ENCODE data around the gene FANCB. TPM values are rescaled to one million over a fixed set of nuclear protein-coding genes. Genes with fewer than 3 reads are reported as not detected.

The FANCB gene
- total and polyA plus RNA-seq, 2 of the 4 experiments (the other 2 are of a cell fraction), result 2.5 to 7.7 TPM

DNA sequence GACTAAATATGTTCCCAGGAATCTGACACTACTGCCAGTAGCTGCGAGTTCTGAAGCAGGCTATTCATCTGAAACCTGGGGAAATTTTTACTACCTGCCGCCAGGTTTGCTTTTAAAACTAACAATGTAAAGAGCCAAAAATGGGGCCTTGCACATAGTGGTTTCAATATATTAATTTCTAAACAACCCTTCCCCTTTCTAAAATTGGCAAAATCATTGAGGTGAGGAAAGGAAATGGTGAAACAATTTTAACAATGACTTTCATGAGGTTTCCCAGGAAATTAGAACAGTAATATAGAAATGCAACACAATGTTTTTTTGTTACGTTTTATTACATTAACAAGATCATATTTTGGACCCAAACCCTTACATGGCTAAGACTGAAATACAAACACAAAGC, 21.3 kb downstream of the FANCB start:
- no CpG with 5 or more reads among the region's 3 CpGs for WGBS, 2 experiments (ENCODE audit: extremely low coverage in 2 of 2, insufficient read length in 1 of 2)

More for the DNA sequence above, 21.3 kb downstream of the FANCB start:
- no peak overlapping the region for H2AK5ac ChIP-seq (ENCODE audit: low read depth, low read length)
- ChIA-PET POLR2A (ENCODE audit: unreplicated experiment) (no interaction called here), CTCF (interaction anchor here (0.7 kb wide), 1 partner anchor 1319 kb away, joined by 3 read pairs; no protein-coding TSS in a partner anchor)
- H3K9ac ChIP-seq (ENCODE audit: low read depth, low read length), result no peak overlapping the region
- no peaks in the 10 kb centered on the region for H3K4me1 ChIP-seq (ENCODE audit: control insufficient read depth, insufficient read depth, low read length)
- no peak overlapping the region for H2BK20ac ChIP-seq (ENCODE audit: low read depth, low read length)
- no peak for TF ChIP-seq CEBPB (IDR thresholded peaks at IDR 0.05; ENCODE audit: low read depth, low read length)
- no peak for TF ChIP-seq CHD1 (IDR thresholded peaks at IDR 0.05; ENCODE audit: low read depth, low read length)
- TF ChIP-seq RAD21 (IDR thresholded peaks at IDR 0.05; ENCODE audit: low read length), result no peak
- TF ChIP-seq, protein P1, sequence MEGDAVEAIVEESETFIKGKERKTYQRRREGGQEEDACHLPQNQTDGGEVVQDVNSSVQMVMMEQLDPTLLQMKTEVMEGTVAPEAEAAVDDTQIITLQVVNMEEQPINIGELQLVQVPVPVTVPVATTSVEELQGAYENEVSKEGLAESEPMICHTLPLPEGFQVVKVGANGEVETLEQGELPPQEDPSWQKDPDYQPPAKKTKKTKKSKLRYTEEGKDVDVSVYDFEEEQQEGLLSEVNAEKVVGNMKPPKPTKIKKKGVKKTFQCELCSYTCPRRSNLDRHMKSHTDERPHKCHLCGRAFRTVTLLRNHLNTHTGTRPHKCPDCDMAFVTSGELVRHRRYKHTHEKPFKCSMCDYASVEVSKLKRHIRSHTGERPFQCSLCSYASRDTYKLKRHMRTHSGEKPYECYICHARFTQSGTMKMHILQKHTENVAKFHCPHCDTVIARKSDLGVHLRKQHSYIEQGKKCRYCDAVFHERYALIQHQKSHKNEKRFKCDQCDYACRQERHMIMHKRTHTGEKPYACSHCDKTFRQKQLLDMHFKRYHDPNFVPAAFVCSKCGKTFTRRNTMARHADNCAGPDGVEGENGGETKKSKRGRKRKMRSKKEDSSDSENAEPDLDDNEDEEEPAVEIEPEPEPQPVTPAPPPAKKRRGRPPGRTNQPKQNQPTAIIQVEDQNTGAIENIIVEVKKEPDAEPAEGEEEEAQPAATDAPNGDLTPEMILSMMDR (conservative IDR thresholded peaks at IDR 0.05; ENCODE audit: low read depth, low read length), result no peak
- no peak for TF ChIP-seq BHLHE40 (IDR thresholded peaks at IDR 0.05; ENCODE audit: low read depth, low read length)
- no peak for TF ChIP-seq NFE2L2 (IDR thresholded peaks at IDR 0.05; ENCODE audit: low read depth, low read length)
- no TSS peak for BruUV-seq (replicated peaks)
- H3K4ac ChIP-seq (ENCODE audit: low read depth, low read length), result no peak overlapping the region
- H4K5ac ChIP-seq (ENCODE audit: low read depth, low read length), result no peak overlapping the region
- H3K18ac ChIP-seq (ENCODE audit: low read depth, low read length), result no peak overlapping the region
- in situ Hi-C loops (cut with MboI; ENCODE audit: low sequenced_read_pairs), result no loop called here
- no peak overlapping the region for H4K91ac ChIP-seq (ENCODE audit: insufficient read depth, low read depth, low read length)
- H3K9me3 ChIP-seq (ENCODE audit: control insufficient read depth, insufficient read depth, low read length), result no peaks in the 10 kb centered on the region
- H3K56ac ChIP-seq (ENCODE audit: extremely low read depth, insufficient read depth, low read length), result no peak overlapping the region
- H4K8ac ChIP-seq (ENCODE audit: low read depth in 2 of 2, low read length in 2 of 2), result no peak overlapping the region
- H2BK120ac ChIP-seq (ENCODE audit: low read depth, low read length), result no peak overlapping the region
- no peak overlapping the region for H2BK15ac ChIP-seq (ENCODE audit: low read depth, low read length)
- H3K27ac ChIP-seq (ENCODE audit: insufficient read depth, low read length), result no peak overlapping the region
- H3K4me2 ChIP-seq (ENCODE audit: low read depth, low read length), result no peak overlapping the region
- intact Hi-C loops (cut with micrococcal nuclease), result no loop called here
- H3K27me3 ChIP-seq (ENCODE audit: control insufficient read depth, insufficient read depth, low read length), result no peaks in the 10 kb centered on the region
- H3K4me3 ChIP-seq (ENCODE audit: insufficient read depth, low read depth, low read length), result no peak overlapping the region
- H2BK5ac ChIP-seq (ENCODE audit: low read depth, low read length, poor library complexity, severe bottlenecking), result no peak overlapping the region
- H3K9me1 ChIP-seq (ENCODE audit: insufficient read depth, low read length), result no peaks in the 10 kb centered on the region
- no peaks in the 10 kb centered on the region for H3K79me1 ChIP-seq (ENCODE audit: low read depth in 1 of 2, low read length in 2 of 2)
- DNase-seq (no peak), ATAC-seq (ENCODE audit: low read depth) (no peak)
- dilution Hi-C loops (cut with HindIII; ENCODE audit: low sequenced_read_pairs, unreplicated experiment), result no loop called here
- no peak overlapping the region for H3K23ac ChIP-seq (ENCODE audit: low read depth, low read length)
- no peak overlapping the region for H2AK9ac ChIP-seq (replicated peaks; ENCODE audit: low read depth, low read length, poor library complexity)
- no peaks in the 10 kb centered on the region for H3K36me3 ChIP-seq (ENCODE audit: control insufficient read depth, insufficient read depth, low read length)
- no peak overlapping the region for H2AFZ ChIP-seq (replicated peaks; ENCODE audit: low read length, poor library complexity)
- H4K20me1 ChIP-seq (ENCODE audit: insufficient read depth, low read length), result no peaks in the 10 kb centered on the region
- no peak overlapping the region for H3K14ac ChIP-seq (replicated peaks; ENCODE audit: low read depth, low read length)
